ENCODE data around the gene BLM.
"Not testable (repeated sequence)": the region's sequence is repeated elsewhere in the genome, so short reads cannot be mapped to it uniquely, and the experiment has no call there.

The BLM gene

GRCh38 chr15:90729261-90729660 lies 12.1 kb downstream of the BLM start:
- in situ Hi-C loops (cut with MboI; ENCODE audit: low sequenced_read_pairs), result no loop called here

- in situ Hi-C loops (cut with MboI; ENCODE audit: low sequenced_read_pairs), result no loop called here
Observed at GRCh38 chr15:90730290-90730689, 13.1 kb downstream of the BLM start.

- in situ Hi-C loops (cut with MboI; ENCODE audit: low sequenced_read_pairs), result no loop called here
Observed at GRCh38 chr15:90735923-90736322, 18.8 kb downstream of the BLM start.

GRCh38 chr15:90740545-90740944 lies 23.4 kb downstream of the BLM start:
- in situ Hi-C loops (cut with MboI; ENCODE audit: low sequenced_read_pairs), result not testable (repeated sequence)

DNA sequence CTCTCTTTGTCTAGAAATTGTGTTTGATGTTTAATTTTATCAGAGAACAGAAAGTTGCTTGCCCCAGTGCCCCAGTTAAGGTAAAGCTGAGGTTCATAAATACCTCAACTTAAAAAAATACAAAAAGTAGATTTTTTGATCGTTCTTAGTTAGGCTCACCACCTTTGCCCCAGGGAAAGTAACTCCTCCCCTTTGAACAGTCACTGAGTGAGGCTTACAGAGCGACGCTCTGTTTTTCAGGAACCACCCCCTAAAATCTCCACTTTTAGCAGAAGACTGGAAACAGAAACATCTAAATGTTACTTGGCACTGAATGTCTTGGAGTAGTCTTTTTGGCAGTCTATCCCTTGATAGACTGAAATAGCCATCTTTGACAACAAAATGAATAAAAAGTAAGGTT lies 24.9 kb downstream of the BLM start:
- in situ Hi-C loops (cut with MboI; ENCODE audit: low sequenced_read_pairs), result no loop called here

GRCh38 chr15:90743407-90743806 lies 26.3 kb downstream of the BLM start:
- in situ Hi-C loops (cut with MboI; ENCODE audit: low sequenced_read_pairs), result no loop called here

GRCh38 chr15:90744759-90745402 lies 27.7 kb downstream of the BLM start:
- in situ Hi-C loops (cut with MboI; ENCODE audit: low sequenced_read_pairs), result no loop called here

DNA sequence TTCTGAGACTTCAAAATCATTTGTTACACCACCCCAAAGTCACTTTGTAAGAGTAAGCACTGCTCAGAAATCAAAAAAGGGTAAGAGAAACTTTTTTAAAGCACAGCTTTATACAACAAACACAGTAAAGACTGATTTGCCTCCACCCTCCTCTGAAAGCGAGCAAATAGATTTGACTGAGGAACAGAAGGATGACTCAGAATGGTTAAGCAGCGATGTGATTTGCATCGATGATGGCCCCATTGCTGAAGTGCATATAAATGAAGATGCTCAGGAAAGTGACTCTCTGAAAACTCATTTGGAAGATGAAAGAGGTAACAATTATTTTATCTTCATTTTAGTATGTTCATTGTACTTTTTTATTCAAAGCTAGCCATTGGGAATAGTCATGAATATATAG lies 32.6 kb downstream of the BLM start:
- in situ Hi-C loops (cut with MboI; ENCODE audit: low sequenced_read_pairs), result no loop called here

GRCh38 chr15:90750186-90750585 lies 33.0 kb downstream of the BLM start:
- in situ Hi-C loops (cut with MboI; ENCODE audit: low sequenced_read_pairs), result no loop called here

- in situ Hi-C loops (cut with MboI; ENCODE audit: low sequenced_read_pairs), result no loop called here
Observed at GRCh38 chr15:90751300-90751825, 34.2 kb downstream of the BLM start.

DNA sequence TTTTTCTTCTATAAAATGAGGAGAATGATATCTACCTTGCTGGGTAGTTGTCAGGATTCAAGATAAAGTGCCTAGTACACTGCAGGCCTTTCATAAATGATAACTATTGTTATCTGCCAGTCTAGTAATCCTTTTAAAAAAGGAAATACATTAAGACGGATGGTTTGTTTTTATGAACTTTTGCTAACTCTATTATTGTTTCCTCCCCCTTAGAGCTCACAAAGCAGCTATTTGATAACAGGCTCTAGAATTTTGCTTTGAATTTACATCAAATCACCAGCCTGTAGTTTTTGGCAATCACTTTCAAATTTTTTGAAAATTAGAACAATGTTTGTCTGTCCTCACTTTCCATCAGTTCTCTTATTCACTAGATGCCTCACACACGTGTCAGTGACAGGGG lies 39.8 kb downstream of the BLM start:
- in situ Hi-C loops (cut with MboI; ENCODE audit: low sequenced_read_pairs), result no loop called here

DNA sequence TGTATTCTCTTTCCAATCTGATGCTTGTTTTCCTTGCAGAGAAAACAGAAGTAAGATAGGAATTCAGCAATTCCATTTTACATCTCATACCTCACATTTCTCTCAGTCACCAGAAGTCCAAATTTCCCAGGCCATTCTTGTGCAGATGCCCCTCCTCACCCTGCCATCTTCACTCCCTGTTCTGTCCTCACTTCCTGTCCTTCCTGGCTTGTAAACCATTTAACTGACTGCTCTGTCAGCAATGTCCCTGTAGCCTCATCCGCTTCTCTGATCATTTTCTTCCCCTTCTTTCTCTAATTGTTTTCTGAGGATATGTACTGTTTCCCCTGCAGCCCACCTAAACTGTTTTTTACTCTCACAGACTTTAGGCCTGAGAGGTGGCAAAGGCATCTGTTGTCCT lies 40.3 kb downstream of the BLM start:
- in situ Hi-C loops (cut with MboI; ENCODE audit: low sequenced_read_pairs), result no loop called here

- in situ Hi-C loops (cut with MboI; ENCODE audit: low sequenced_read_pairs), result no loop called here
Observed at GRCh38 chr15:90760661-90761232, 43.6 kb downstream of the BLM start.

GRCh38 chr15:90761629-90762028 lies 44.5 kb downstream of the BLM start:
- in situ Hi-C loops (cut with MboI; ENCODE audit: low sequenced_read_pairs), result no loop called here

DNA sequence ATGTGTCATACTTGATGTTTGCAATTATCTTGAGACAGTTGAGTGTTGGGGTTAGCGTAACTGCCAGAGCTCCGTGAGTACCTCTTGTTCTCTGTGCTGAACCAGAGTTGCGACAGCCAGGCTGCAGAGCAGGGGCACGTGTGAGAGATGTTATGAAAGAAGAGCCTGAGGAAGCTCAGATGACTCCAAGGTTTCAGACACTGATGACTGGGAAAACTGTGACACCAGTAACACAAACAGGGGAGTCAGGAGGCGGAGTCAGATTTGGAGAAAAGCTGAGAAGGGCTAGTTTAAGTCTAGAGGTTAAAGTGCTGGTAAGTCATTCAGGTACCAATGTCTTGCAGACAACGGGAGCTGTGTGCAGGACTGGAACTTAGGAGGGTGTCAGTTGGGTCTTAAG lies 45.0 kb downstream of the BLM start:
- in situ Hi-C loops (cut with MboI; ENCODE audit: low sequenced_read_pairs), result no loop called here

- in situ Hi-C loops (cut with MboI; ENCODE audit: low sequenced_read_pairs), result no loop called here
Observed at GRCh38 chr15:90763366-90764099, 46.4 kb downstream of the BLM start.

GRCh38 chr15:90765531-90765930 lies 48.4 kb downstream of the BLM start:
- in situ Hi-C loops (cut with MboI; ENCODE audit: low sequenced_read_pairs), result no loop called here

- in situ Hi-C loops (cut with MboI; ENCODE audit: low sequenced_read_pairs), result no loop called here
Observed at GRCh38 chr15:90765966-90766365, 48.8 kb downstream of the BLM start.

- in situ Hi-C loops (cut with MboI; ENCODE audit: low sequenced_read_pairs), result no loop called here
Observed at GRCh38 chr15:90769375-90769774, 52.2 kb downstream of the BLM start.

GRCh38 chr15:90773485-90773884 lies 56.3 kb downstream of the BLM start:
- in situ Hi-C loops (cut with MboI; ENCODE audit: low sequenced_read_pairs), result no loop called here

GRCh38 chr15:90774731-90775514 lies 57.8 kb downstream of the BLM start:
- in situ Hi-C loops (cut with MboI; ENCODE audit: low sequenced_read_pairs), result no loop called here

All from hTERT RPE-1 (cell line).